TTC549 (cell line): ENCODE results near the gene FOS.
"Not testable (repeated sequence)": the region's sequence is repeated elsewhere in the genome, so short reads cannot be mapped to it uniquely, and the experiment has no call there.

Experiments
- FAIRE-seq: peaks from 2 replicates; lab custom pipeline; 2012; peaks lifted over from hg19 to GRCh38; lab: Jason Lieb, UNC

FOS gene

GRCh38 chr14:75294649-75295033 is 16.0 kb downstream of the FOS start:
- no peak for FAIRE-seq

DNA sequence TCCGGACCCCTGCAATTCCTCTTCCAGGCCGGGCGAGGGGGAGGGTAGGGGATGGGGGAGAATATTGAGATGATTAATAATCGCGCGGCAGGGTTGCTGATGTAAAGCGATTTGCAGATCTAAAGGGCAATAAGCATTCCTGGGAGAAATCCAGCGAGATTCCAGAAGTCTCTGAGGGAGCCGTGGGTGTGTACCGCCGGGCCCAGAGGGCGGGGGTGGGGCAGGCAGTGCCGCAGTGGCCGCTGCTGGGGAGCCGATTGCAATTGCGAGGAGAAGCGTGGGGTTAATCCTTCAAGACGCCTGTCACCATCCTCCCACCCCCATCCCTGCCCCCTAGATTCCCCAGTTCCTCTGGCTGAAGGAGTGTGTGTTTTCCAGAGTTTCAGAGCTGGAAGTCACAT is 16.4 kb downstream of the FOS start:
- no peak for FAIRE-seq

DNA sequence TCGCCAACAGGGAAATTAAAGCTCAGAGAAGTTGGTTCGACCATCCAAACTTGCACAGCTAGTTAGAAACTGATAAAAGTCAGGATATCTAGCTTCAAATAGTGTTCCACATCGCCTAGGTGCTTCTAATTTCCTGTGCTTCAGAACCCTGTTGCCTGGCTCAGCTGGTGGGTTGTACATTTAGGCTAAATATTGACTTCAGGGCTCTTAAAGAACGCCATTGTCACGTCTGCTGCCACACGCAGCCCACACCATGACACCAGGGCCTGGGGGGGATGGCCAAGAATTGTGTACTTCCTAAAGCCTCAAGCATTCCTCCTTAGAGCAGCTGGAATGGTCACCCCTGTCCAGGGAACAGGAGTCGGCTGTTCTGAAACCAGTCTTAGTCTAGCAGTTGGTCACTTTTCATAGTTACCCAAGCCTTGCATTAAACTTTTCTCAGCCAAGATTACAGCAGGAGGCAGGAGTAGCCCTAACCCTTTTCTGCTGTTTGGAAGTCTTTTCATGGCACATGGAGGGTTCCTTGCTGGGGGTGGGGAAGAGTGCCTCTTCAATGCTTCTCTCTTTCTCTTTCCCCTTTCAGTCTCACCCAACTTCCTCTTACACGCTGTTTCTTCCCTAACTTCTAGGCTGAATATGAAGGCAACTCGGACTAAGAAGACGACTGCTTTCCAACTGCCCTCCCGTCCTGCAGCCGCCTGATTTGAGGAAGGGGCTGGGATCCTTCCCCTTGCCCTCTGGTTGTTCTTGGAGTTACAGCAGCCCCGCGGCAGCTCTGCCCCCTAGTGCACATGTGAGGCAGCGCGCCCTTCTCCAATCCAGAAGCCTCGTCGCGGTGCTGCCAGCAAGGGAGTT is 17.1 kb downstream of the FOS start:
- FAIRE-seq = peak; percentile 54

- no peak for FAIRE-seq
Measured at GRCh38 chr14:75297411-75298040, 18.9 kb downstream of the FOS start.

DNA sequence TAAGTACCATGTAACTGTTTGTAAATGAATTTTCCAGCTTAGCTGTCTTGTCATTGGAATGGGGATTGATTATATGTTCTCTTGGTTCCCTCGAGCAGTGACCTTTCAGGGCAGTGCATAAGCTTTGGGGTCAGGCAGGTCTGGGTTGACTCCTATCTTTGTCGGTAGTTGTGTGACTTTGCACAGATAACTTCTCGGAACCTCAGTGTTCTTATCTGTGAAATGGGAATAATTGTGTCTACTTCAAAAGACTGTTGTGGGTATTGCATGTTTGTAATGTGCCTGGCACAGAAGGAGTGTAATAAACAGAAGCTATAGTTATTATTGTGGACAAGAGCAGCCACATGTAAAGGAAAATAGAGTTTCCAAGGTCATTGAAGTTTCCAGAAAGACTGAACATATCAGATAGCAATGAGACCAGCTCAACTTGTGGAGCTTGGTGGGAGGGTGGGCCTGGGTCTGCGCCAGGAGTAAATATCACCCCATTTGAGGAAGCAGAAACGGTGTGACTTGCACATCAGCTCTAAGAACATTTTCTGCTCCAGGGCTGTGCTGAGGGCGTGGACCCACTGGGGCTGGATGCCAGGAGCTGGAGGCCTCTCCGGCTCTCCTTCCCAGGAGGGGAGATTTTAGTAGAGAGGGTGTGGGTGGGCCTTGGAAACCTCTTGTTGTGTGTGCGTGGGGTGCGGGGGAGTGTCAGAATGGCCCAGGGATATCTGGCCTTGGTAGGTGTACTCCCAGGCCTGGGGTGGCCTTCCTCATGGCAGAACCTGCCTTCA is 19.7 kb downstream of the FOS start:
- FAIRE-seq = no peak

- no peak for FAIRE-seq
Measured at GRCh38 chr14:75299059-75299458, 20.4 kb downstream of the FOS start.

- no peak for FAIRE-seq
Measured at GRCh38 chr14:75299576-75299975, 20.9 kb downstream of the FOS start.

GRCh38 chr14:75301666-75302325 is 23.2 kb downstream of the FOS start:
- FAIRE-seq = no peak

DNA sequence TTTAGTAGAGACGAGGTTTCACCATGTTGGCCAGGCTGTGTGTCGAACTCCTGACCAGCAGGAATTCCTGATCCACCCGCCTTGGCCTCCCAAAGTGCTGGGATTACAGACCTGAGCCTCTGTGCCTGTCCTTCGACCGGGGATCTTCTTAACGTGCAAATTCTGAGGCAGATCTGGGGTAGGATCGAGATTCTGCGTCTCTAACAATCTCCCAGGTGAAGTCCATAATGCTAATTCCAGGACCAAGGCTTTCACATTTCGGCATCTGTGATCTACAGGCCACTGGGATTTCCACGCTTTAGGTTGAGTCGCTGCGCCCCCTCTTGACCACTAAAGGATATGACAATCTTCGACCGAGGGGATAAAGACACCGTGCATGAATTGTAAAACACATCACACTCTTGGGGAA is 24.8 kb downstream of the FOS start:
- FAIRE-seq = peak; percentile 58

- not testable (repeated sequence) for FAIRE-seq
Measured at GRCh38 chr14:75306410-75306809, 27.8 kb downstream of the FOS start.

DNA sequence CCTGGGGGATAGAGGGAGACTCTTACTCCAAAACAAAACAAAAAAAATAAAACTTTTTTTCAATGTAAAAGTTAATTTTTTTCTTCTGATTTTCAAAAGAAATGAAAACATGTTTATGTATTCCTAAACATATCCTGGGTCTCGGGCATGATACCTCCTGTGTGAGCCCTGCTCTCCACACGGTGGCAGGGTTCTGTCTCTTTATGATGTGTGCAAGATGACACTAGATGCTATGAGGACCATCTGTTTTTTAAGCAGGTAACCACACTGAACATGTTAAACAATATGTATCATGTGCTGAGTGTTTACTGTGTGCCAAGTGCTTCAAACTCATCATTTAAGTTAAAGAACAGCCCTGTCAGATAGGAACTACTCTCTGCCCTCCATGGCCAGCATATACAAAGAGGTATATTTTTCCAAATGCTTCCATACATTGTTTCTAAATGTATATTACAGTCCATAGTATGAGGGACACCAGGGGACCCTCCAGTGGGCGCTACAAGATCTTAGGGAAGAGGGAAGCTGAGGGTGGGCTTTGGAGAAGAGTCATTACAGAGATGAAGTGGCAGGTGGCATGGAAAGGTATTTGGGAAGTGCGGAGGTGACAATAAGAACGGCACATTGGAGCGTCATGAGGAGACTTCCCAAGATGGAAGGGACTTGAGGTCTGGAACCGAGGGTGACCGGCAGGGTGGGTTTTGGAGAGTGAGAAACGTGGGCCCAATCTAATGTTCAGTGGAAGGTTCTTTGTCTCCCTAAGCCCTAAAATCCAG is 28.5 kb downstream of the FOS start:
- peak; percentile 46 for FAIRE-seq

DNA sequence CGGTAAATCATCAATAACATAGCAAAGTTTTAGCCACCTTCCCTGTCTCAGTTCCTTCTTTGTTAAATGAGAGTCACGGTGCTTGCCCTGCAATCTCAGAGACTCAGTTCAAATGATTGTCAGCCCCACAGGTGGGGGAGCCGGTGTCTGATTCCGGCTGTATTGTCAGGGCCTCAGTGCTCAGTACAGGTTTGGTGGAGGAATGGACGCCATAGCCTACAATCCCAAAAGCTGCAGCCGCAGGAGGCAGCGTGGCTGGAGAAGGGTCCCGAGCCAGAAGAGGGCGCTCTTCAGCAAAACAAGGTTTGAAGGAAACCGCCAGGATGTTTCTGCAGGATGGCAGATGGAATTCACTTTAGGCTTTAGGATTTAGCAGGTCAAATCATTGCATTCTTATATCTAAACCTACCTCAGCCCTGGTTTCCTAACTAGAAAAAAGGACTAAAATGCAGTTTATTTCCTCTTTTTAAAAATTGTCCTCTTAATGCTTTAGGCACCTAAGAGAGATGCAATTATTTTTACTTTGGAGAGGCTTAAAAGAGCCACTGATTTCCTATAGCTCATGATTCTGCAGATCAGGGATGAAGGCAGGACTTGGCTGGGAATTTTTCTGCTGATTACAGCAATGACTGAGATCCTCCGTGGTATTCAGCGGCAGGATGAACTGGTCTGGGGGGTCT is 29.2 kb downstream of the FOS start:
- FAIRE-seq = peak; percentile 32

GRCh38 chr14:75308991-75309390 is 30.4 kb downstream of the FOS start:
- not testable (repeated sequence) for FAIRE-seq

DNA sequence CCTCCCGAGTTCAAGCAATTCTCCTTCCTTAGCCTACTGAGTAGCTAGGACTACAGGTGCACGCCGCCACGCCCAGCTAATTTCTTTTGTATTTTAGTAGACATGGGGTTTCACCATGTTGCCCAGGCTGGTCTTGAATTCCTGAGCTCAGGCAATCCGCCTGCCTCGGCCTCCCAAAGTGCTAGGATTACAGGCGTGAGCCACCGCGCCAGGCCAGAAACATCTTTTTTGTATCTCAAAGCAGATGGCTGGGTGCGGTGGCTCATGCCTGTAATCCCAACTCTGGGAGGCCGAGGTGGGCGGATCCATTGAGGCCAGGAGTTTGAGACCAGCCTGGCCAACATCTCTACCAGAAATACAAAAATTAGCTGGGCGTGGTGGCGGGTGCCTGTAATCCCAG is 30.9 kb downstream of the FOS start:
- FAIRE-seq = not testable (repeated sequence)

GRCh38 chr14:75310295-75311111 is 31.9 kb downstream of the FOS start:
- no peak for FAIRE-seq

- FAIRE-seq = no peak
Measured at GRCh38 chr14:75311356-75311755, 32.7 kb downstream of the FOS start.

DNA sequence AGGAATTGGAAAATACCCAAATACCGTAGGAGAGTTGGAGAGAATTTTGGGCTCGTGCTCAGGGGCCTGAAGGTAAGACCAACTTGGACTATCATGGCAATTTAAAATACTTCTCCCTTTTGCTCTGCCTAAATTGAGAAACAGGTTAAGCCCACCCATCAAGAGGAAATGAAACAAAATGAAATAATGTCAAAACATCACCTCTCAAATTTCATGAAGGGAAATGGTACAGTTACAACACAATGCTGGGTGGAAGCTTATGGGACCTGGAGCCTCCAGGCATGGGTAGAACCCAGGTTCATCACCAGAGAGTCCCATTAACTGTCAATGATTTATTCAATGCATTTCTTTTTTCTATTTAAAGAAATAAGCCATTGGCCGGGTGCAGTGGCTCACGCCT is 33.7 kb downstream of the FOS start:
- FAIRE-seq = no peak

DNA sequence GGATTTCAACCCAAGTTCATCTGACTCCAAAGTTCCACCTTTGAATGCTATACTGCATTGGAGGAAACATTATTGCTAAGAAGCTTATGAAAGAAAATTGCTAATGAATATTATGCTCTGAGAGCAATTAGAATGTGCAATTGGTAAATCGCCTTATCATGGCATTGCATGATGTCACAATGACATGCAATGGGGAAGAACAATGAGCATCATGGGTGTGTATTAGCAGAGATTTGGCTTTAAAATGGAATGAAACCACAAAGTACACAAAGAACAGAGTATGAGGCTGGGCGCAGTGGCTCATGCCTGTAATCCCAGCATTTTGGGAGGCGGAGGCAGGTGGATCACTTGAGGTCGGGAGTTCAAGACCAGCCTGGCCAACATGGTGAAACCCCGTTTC is 34.7 kb downstream of the FOS start:
- no peak for FAIRE-seq

DNA sequence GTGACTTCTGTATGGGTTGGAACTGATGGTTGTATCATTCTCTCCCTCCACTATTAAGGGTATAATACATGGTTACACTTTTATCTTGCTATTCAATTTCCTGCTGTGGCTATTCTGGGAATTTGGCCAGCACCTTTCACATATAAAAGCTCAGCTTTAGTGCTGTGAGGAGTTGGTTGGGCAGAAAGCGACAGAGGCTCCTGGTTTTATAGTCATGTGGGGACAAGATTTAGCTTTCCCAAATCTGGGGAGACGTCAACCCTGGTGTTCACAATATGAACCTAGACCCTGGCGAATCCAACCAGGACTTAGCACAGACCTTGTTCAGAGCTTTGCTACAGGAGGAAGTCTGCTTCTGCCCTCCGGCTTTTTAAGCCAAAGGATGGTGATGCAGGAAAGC is 36.5 kb downstream of the FOS start:
- no peak for FAIRE-seq

DNA sequence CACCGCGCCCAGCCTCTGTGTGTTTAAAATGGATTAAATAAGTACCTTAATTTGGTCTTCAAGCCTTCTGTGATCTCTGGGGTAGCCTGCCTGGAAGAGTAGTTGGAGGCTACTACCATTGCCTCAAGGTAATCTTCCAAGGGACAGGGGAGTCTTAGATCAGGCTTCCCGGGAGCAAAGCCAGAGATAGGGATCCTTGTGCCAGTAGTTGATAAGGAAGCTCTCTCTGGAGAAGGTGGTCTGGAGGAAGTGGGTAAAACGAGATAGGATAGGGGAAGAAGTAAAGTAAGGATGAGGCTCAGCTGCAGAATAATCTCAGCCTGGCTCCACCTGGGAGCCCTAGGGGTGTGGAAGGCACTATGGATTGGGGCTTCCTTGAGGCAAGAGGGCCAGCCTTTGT is 38.5 kb downstream of the FOS start:
- no peak for FAIRE-seq
